NCI-H526 treated with DMSO at 0.1 percent for 48 hours (cell line): ENCODE measurements around the gene RPS2.
"Not testable (repeated sequence)": the region's sequence is repeated elsewhere in the genome, so short reads cannot be mapped to it uniquely, and the experiment has no call there.

Experiments used
- DNase-seq: peaks from one replicate; lab custom pipeline; 2025; lab: John Stamatoyannopoulos, UW

Gene RPS2

DNA sequence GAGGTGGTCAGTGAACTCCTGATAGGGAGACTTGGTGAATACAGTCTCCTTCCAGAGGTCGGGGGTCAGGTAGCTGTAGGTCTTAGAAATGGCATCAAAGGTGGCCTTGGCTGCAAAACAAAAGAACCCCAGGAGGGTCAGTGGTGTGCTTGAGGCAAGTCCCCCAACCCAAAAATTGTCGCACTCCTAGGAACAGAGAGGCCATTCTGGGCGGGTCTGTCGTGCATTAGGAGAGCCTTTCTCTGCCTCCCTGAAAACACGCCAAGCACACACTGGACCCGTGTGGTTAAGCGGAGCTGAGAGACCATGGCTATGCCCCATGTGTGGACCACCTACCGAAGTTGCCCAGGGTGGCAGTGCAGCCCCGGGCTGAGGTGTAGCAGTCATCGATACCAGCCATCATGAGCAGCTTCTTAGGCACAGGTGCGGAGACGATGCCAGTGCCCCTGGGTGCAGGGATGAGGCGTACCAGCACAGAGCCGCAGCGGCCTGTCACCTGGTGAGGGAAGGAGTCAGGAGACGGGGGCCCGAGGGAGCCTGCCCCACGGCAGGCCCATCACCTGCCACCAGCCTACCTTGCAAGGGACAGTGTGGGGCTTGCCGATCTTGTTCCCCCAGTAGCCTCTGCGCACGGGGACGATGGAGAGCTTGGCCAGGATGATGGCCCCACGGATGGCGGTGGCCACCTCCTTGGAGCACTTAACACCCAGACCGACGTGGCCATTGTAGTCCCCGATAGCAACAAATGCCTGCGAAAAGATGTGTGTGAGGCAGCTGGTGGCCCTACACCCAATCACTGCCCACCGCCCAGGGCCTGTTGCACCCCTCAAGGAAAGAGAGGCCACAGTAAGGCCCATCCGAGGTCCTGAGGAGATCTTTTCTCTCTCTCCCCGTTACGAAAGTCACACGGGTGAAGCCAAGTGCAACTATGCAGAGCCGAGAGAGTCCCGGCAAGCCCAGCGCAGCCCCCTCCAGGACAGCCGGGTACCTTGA lies 2.2 kb downstream of the RPS2 start:
- not testable (repeated sequence) for DNase-seq

DNA sequence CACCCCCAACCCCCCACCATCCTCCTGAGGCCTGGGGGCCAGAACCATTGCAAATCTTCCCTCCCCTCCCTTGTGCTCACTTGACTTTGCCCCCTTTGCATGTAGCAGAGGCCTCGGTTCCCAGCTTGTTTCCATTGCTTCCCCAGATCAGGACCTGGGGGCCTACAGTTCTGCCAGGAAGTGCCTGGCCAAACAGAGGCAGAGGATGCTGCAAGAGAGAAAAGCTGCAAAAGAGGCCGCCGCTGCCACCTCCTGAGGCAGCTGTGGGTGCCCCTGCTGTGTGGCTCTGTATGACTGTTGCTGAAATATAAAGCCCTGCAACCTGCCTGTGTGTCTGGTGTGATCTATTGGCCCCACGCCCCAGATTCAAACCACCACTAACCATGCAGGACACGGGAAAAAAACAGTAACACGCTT lies 3.0 kb downstream of the RPS2 start:
- DNase-seq, result no peak

DNA sequence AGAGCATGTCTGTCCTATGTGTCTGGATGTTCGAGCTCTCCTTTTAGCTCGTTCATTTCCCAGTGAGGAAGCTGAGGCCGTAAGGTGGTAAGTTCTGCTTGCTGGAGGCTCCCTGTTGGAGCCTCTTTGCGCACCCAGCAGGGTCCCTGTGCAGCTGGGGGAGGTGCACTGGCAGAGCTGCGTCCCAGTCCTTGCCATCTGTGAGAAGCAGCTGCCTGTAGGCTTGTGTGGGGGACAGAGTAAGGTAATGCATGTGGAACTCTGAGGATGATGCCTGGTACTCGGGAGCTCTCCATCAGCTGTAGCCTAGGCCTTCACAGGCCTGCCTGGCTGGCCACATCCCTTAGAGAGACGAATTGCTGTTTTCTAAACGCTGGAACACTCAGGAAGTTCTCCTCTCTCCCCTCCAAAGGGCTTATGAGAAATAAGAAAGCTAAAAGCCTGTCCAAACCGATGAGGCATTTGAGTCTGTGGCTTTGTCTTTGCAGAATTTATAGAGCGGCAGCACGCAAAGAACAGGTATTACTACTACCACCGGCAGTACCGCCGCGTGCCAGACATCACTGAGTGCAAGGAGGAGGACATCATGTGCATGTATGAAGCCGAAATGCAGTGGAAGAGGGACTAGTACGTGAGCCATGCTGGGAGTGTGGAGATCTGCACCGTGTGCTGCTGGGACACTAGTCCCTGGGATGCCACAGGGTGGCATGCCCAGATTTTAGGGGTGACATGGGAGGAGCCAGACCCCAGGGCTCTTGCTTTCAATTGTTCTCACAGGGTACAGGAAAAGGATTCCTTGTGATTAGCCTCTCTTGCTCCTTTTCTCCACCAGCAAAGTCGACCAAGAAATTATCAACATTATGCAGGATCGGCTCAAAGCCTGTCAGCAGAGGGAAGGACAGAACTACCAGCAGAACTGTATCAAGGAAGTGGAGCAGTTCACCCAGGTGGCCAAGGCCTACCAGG lies 3.7 kb downstream of the RPS2 start:
- peak; percentile 41 for DNase-seq

DNA sequence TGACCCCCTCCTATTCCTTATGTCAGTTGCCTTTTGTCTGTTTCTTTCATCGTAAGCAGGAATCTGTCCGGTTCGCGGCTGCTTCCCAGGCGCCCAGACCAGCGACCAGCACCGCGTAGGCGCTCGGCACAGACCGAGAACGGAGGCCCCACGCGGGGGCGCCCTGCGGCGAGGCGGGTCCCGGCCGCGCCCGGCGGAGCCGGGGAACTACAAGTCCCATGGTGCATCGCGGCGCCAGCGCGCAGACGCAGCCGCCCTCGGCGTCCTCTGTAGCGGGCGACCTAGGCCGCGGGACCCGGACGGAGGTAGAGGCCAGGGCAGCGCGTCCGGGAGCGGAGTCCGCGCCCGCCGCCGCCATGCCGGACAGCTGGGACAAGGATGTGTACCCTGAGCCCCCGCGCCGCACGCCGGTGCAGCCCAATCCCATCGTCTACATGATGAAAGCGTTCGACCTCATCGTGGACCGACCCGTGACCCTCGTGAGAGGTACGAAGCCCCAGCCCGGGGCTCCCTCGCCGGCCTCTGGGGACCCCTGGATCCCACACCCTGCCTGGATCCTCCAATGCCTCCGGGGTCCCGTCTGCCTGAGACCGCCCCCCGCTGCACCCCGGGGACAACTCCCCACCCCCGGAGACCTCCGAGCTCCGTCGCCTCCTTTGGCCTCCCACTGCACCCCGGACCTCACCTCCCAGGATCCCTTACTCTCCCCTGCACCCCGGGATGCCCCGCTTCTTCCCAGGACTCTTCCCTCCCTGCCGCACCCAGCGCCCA lies 5.2 kb downstream of the RPS2 start, which contains the start of gene NDUFB10:
Gene NDUFB10, plus strand, starts transcription at position 270 of the 771 bp plus-strand sequence. Its CDS starts 87 bp downstream, at position 357.
- peak; percentile 53 for DNase-seq

DNA sequence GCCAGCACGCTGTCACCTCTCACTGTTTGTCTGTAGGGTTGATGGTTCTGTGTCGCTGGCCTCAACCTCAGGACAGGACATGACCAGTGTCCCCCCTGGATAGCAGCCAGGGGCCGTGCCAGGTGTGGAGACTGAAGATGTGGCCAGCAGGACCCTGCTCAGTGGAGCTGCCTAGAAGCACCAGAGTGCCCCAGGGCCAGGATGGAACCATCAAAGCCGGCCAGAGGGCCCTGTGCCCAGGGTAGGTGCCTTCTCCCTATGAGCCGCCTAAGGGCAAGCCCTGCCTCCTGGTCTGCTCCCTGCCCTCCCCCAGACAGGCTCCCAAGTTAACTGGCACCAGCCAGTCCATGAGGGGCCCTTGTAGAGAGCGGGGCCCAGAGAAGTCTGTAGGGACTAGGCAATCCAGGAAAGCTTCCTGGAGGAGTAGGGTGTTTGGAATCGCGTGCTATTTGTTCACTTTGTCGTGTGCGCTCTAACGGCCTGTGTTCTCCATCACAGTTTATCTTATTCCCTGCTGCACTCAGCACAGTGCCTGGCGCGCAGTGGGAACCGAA lies 5.8 kb downstream of the RPS2 start:
- no peak for DNase-seq

DNA sequence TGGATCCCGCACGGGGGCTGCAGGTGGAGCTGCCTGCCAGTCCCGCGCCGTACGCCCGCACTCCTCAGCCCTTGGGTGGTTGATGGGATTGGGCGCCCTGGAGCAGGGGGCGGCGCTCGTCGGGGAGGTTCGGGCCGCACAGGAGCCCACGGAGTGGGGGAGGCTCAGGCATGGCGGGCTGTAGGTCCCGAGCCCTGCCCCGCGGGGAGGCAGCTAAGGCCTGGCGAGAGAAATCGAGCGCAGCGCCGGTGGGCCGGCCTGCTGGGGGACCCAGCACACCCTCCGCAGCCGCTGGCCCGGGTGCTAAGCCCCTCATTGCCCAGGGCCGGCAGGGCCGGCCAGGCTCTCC lies 6.5 kb downstream of the RPS2 start:
- DNase-seq, result not testable (repeated sequence)

GRCh38 chr16:1957434-1958142 lies 7.0 kb downstream of the RPS2 start:
- not testable (repeated sequence) for DNase-seq

DNA sequence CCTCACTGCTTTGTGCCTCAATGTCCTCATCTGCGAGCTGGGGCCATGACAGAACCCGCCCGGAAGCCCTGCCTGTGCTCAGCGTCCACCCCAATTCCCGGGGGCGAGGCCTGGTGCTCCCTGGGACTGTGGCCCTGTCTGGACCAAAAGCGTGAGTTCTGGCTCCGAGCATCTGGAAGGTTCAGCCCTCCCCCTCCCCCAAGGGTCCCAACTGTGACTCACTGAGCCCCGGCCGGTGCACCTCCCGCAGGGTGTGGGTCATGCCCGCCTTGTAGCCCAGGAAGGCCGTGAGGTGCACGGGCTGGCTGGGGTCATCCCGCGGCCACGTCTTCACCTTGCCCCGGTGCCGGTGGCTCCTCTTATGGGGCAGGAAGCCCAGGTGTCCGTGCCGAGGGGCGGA lies 10.9 kb downstream of the RPS2 start:
- no peak for DNase-seq

GRCh38 chr16:1950559-1950958 lies 14.1 kb downstream of the RPS2 start:
- DNase-seq, result no peak

GRCh38 chr16:1950047-1950446 lies 14.6 kb downstream of the RPS2 start:
- no peak for DNase-seq

GRCh38 chr16:1949507-1949906 lies 15.1 kb downstream of the RPS2 start:
- DNase-seq, result no peak

GRCh38 chr16:1947369-1947670 lies 17.3 kb downstream of the RPS2 start:
- no peak for DNase-seq

DNA sequence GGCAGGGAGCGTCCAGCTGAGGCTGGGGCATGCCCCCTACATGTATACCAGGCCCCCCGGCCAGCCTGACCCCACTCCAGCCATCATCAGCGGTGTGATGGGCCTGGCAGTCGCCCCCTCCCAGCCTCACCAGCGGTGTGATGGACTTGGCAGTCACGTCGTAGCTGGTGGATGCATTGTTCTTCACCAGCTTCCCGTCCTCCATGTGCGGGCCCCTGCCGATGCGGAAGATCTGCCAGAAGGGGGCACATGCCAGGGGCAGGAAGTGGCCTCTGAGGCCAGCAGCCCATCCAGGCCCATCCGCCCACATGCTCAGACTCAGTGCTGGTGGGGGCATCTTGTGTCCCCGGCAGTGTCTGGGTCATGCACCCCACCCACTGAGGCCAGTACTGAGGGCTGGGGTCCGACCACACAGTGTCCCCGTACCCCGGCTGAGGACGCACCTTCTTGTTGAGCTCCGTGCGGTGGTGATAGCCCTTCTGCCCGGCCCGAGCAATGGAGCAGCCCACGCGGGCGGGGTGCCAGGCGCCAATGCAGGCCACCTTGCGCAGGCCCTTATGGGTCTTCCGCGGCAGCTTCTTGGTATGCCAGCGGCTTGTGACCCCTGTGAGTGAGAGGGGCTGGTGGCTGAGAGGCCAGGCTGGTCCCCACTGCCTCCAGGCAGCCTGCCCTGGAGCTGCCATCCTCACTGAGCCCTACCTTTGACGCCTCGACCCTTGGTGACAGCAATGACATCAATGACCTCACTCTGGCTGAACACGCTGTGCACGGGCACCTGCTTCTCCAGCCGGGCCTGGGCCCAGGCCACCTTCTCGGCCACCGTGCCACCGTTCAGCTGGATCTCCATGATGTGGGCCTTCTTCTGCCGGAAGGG lies 17.9 kb downstream of the RPS2 start:
- DNase-seq, result no peak

GRCh38 chr16:1945559-1946391 lies 18.9 kb downstream of the RPS2 start:
- no peak for DNase-seq

DNA sequence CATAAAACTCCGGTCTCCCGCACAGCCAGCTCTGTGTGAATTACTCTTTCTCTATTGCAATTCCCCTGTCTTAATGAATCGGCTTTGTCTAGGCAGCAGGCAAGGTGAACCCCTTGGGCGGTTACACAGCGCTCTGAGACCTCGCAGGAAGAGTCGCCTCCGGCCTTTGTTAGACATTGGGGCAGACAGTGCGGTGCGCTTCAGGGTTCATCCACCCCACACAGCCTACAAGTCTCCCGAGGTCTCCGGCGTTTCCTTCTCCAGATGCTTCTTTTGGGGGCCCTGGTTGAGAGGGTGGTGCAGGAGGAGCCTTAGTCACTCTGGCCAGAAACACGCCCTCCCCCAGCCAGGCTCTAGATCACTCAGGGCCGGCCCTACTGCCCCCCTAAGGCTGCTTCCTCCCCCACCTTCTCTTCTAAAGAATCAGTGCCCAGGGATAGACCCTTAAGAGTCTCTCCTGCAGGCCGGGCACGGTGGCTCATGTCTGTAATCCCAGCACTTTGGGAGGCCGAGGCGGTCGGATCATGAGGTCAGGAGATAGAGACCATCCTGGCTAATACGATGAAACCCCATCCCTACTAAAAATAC lies 19.9 kb downstream of the RPS2 start:
- DNase-seq, result no peak

DNA sequence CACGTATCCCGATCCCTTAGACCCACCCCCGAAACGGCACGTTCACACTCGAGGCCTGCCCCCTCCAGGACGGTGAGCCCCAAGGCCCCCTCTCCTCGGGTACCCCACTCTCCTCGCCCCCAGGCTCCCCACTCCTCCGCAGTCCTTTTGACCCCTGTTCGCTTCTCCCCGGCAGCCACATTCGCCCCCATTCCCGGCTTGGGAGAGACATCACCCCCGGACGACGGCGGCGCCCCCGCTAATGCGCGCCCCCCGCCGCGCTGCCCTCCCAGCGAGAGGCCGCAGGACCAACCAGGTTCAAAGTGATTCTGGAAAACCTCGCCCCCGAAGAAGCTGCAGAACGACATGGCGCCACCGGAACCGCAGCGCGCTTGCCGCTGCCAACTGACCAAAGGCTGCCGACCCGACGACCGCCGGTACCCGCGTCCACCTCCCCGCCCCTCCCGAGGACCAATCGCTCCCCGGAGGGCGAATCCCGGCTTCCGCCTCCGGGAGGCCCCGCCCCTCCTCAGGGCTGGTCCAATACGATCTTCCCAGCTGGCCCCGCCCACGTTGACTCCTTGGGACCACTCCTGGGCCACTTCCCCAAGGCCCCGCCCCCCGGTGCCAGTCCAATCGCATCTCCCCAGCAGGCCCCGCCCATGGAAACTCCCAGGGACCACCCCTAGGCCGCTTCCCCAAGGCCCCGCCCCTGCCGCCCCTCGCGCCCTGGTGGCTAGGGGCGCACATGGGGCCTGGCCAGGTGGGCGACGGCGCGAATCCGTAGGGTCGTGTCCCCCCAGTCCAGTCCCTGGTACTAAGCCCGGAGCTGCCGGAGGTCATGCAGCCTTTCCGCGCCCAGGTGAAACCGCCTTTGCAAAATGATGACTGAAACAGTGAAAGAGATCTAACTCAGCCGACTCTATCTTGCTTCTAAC lies 21.6 kb downstream of the RPS2 start, which contains the start of gene MSRB1:
Gene MSRB1, minus strand, starts transcription at position 390 of the 917 bp plus-strand sequence. Its CDS starts 43 bp downstream, at position 347.
- DNase-seq, result peak; percentile 72

GRCh38 chr16:1942047-1942809 lies 22.4 kb downstream of the RPS2 start:
- no peak for DNase-seq
